Activated naive CD8-positive, alpha-beta T cell treated with anti-CD3 and anti-CD28 coated beads, Interleukin-2, amount 50 U/mL, for 24 hours (primary cell): ENCODE measurements around the gene PPHLN1.

Experiments used
- ATAC-seq: fragments of 150-1000 bp; cut with Tn5 transposase; one replicate; pipeline ENCODE4 v1.10.0; 2021
- DNase-seq: peaks from one replicate; pipeline ENCODE4 v3.0.0; 2021
- H3K27ac Mint-ChIP-seq: one replicate; pipeline ENCODE4 v1.8.0; 2021; ENCODE audit warnings: mild to moderate bottlenecking, mixed read lengths
- H3K27me3 Mint-ChIP-seq: one replicate; pipeline ENCODE4 v1.8.0; 2021; ENCODE audit warnings: mixed read lengths
- H3K36me3 Mint-ChIP-seq: one replicate; pipeline ENCODE4 v1.8.0; 2021; ENCODE audit warnings: low read depth, mixed read lengths
- H3K4me1 Mint-ChIP-seq: one replicate; pipeline ENCODE4 v1.8.0; 2021; ENCODE audit warnings: mixed read lengths
- H3K4me3 Mint-ChIP-seq: one replicate; pipeline ENCODE4 v1.8.0; 2021; ENCODE audit warnings: mild to moderate bottlenecking, moderate library complexity, mixed read lengths
- H3K9me3 Mint-ChIP-seq: one replicate; pipeline ENCODE4 v1.8.0; 2021; ENCODE audit warnings: mixed read lengths

Gene PPHLN1

DNA sequence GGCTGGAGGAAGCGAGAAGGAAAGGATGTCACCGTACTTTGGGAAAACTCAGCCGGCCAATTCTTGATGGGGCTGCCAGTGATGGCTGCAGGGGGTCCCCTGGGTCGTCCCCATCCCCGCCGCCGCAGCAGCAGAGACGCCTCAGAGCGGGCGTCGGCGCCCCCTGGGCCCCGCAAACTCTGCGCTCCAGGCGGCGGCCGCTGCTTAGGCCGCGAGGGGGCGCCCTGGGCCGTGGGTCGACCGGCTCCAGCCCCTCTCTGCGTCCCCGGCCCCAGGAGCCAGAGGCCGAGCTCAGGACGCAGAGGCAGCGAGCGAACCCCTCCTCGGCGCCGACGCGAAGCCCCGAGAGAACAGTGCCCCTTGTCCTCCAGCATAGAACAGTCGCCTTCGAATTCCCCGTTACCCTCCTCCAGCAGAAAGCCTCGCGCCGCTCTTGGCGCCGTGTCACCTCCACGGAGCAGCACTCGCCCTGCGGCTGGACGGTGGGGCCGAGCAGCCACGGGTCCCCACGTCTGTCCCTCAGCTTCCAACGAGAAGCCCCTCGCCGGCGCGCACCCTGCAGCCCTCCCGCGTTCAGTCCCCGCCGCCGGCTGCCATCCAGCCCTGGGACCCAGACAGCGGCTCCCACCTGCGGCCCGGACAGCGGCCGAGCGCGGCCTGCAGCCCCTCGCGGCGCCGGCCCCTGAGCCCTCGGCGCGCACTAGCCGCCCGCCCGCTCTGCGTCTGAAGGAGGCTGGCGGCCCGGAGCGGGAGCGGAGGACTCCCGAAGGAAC lies 157.0 kb downstream of the PPHLN1 start:
- H3K36me3 Mint-ChIP-seq, result no peaks in the 10 kb centered on the region
- DNase-seq, result peak; percentile 78
- H3K27ac Mint-ChIP-seq, result no peak overlapping the region
- ATAC-seq, result peak; percentile 87
- H3K27me3 Mint-ChIP-seq, result peaks cover 56% of the 10 kb centered on the region
- H3K9me3 Mint-ChIP-seq, result no peaks in the 10 kb centered on the region
- peaks cover 18% of the 10 kb centered on the region for H3K4me1 Mint-ChIP-seq
- H3K4me3 Mint-ChIP-seq, result peak overlapping the region; percentile 74

DNA sequence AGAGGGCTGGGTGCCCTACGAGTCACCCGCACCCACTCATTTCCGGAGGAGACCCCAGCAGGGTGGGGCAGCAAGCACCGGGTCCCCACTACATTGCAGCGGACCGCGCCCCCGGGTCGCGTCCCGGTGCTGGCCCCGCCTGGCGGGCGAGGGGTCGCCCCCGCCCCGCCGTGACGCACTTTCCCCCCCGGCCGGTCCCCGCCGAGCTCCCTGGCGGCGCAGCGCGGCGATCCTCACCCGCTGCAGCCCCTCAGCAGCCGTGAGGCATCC lies 157.5 kb downstream of the PPHLN1 start:
- H3K4me1 Mint-ChIP-seq, result peaks cover 17% of the 10 kb centered on the region
- peaks cover 57% of the 10 kb centered on the region for H3K27me3 Mint-ChIP-seq
- H3K36me3 Mint-ChIP-seq, result no peaks in the 10 kb centered on the region
- peak; percentile 47 for ATAC-seq
- H3K4me3 Mint-ChIP-seq, result peak overlapping the region; percentile 79
- no peak overlapping the region for H3K27ac Mint-ChIP-seq
- peak; percentile 45 for DNase-seq
- no peaks in the 10 kb centered on the region for H3K9me3 Mint-ChIP-seq

DNA sequence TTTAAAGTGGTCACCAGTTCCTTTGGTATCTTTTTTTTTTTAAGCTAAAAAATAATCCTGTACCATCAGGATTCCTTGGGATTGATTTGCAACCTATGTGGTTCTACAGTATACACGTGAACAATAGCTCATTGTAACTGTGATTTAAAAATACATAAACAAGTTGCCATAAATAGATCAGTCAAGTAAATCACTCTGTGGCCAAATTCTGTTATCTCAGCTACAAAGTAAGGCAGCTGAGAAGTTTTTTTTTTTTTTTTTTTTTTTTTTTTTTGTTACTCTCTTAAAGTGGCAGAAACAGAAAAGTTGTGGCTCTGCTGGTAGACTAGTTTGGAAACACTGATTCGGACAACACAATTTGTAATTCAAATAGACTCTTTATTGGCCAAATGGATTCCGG lies 159.0 kb downstream of the PPHLN1 start:
- H3K27ac Mint-ChIP-seq, result no peak overlapping the region
- H3K4me1 Mint-ChIP-seq, result peaks cover 16% of the 10 kb centered on the region
- ATAC-seq (no peak), DNase-seq (no peak)
- H3K9me3 Mint-ChIP-seq, result no peaks in the 10 kb centered on the region
- H3K4me3 Mint-ChIP-seq, result no peak overlapping the region
- peaks cover 50% of the 10 kb centered on the region for H3K27me3 Mint-ChIP-seq
- no peaks in the 10 kb centered on the region for H3K36me3 Mint-ChIP-seq

DNA sequence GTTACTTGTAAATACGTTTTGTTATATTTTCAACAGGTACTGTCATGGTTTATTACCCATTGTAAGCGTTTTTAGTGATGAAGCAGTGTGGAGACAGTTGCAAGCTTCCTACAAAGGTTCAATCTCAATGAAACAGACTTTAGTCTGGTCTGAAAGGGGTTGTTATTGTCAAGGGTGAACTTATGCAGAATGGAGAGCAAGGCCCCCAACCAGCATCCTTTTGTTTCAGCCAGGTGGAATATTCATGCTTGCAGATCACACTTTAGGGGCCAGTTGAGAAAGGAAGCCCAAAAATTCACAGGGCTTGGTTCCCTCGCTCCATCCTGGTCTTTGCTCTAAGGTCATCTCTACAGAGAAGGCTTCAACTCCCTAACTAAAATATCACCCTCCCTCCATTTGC lies 159.9 kb downstream of the PPHLN1 start:
- DNase-seq (no peak), ATAC-seq (no peak)
- Mint-ChIP-seq H3K4me1 (peaks cover 16% of the 10 kb centered on the region), H3K4me3 (no peak overlapping the region), H3K27me3 (peaks cover 50% of the 10 kb centered on the region), H3K27ac (no peak overlapping the region), H3K9me3 (no peaks in the 10 kb centered on the region), H3K36me3 (no peaks in the 10 kb centered on the region)

DNA sequence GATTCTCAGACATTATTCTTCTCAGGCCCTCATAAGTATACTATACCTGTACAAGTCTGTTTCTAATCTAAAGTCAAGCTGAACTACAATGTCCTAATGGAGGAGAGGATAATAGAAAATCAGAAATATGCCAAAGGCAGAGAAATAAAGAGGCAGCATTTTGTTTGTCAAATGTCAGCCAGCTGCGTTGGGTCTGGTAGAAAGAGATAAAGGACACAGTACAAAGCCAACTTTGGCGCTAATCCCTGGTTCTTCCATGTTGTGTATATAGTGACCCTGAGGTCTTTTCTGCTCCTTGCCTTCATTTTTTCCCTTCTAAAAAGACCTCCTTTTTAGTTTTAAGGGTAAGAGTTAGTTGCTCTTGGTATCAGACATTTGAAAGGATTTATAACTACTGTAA lies 160.4 kb downstream of the PPHLN1 start:
- Mint-ChIP-seq H3K4me3 (no peak overlapping the region), H3K9me3 (no peaks in the 10 kb centered on the region), H3K36me3 (no peaks in the 10 kb centered on the region), H3K27ac (no peak overlapping the region), H3K4me1 (peaks cover 16% of the 10 kb centered on the region), H3K27me3 (peaks cover 45% of the 10 kb centered on the region)
- ATAC-seq (no peak), DNase-seq (no peak)

DNA sequence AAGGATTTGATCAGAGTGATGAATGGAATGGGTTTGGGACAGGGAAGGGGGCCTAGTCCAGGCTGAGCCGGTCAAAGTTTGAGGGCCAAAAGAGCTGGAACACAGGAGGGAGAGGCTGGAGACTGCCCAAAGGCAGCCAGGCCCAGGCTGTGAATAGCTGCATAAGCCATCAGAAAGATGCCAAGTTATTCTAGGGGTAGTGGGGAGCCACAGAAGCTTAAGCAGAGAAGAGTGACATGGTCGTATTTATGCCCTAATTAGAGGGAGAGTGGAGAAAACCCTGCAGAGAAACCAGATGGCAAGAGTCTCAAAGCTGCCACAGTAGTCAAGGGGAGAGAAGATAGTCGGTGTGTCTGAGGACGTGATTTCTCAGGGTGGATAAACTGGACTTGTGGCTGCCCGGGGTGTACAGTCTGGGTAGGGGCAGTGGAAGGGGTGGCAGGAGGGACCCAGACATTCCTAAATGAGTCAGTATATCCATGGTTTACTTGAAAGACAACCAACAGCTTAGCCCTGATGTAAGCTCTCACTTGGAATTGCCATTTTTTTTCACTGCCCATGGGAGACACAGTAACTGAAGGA lies 164.4 kb downstream of the PPHLN1 start:
- no peak for ATAC-seq
- no peaks in the 10 kb centered on the region for H3K4me1 Mint-ChIP-seq

More for the DNA sequence above, 164.4 kb downstream of the PPHLN1 start:
- Mint-ChIP-seq H3K9me3 (no peaks in the 10 kb centered on the region), H3K36me3 (no peaks in the 10 kb centered on the region), H3K4me3 (no peak overlapping the region), H3K27me3 (peaks cover 27% of the 10 kb centered on the region), H3K27ac (no peak overlapping the region)
- DNase-seq, result no peak
